Ecto neural progenitor cell (in vitro differentiated cells): ENCODE measurements around the gene GRIA1.

Source experiments
- DNase-seq: peaks from one replicate; pipeline ENCODE4 v3.0.0-alpha.2; 2018; ENCODE audit warnings: low spot score

Gene GRIA1

DNA sequence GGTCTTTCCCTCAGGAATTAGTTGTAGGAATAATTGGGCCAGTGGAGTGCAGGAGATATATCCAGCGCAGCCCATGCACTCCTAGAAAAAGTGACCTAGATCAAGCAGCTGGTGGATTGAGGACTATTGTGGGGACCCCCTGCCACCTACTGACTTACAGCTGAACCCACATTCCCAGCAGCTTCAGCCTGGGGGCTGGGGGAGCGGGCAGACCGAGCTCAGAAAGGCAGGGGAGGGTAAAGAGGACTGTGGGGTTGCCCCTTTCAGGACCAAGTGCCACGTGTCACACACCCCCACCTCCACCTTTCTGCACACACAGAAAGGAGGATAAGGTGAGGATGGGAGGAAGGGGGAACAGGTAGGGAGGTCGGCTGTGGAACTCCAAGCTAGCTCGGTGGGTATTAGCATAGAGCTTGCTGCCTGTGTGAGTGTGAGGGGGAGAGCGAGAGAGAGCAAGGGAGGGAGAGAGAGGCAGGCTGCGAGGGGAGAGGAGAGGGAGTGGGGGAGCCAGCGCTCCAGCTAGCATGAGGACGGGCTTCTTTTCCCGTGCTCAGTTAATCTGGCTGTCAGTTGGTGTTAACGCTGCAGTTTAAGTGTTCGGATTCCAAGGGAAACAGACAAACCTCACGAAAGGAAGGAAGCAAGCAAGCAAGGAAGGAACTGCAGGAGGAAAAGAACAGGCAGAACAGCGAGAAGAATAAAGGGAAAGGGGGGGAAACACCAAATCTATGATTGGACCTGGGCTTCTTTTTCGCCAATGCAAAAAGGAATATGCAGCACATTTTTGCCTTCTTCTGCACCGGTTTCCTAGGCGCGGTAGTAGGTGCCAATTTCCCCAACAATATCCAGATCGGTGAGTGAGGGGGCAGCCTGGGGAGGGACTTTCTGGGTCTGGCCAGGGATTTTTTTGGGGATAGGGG is at the start of gene GRIA1:
TSS of gene GRIA1 (plus strand) at position 553 of the 920 bp plus-strand sequence.
- peak; percentile 69 for DNase-seq

GRCh38 chr5:153445875-153446579 is 44.4 kb upstream of the GRIA1 start:
- no peak for DNase-seq

DNA sequence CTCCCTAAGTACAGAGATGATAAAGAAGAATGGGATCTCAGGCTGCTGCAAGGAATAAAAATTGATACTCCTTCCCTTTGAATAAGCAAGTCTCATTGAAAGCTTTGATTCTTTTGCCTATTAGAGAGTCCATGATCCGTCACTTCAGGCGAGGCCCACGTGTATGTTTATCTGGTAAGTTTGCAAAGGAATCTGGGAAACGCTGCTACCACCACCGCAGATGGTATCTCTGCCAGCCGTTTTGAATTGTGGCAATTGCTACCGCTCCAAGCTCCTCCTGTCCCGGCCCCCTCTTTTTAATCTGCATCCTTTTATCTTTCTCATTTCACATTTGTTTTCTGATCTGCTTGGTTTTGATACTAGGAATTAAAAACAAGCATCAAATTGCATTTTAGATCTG is 42.9 kb upstream of the GRIA1 start:
- no peak for DNase-seq

- no peak for DNase-seq
These were observed 34.1 kb upstream of the GRIA1 start for GRCh38 chr5:153456354-153456753.

GRCh38 chr5:153456993-153457392 is 33.5 kb upstream of the GRIA1 start:
- no peak for DNase-seq

- no peak for DNase-seq
These were observed 32.2 kb upstream of the GRIA1 start for GRCh38 chr5:153458268-153458667.

DNA sequence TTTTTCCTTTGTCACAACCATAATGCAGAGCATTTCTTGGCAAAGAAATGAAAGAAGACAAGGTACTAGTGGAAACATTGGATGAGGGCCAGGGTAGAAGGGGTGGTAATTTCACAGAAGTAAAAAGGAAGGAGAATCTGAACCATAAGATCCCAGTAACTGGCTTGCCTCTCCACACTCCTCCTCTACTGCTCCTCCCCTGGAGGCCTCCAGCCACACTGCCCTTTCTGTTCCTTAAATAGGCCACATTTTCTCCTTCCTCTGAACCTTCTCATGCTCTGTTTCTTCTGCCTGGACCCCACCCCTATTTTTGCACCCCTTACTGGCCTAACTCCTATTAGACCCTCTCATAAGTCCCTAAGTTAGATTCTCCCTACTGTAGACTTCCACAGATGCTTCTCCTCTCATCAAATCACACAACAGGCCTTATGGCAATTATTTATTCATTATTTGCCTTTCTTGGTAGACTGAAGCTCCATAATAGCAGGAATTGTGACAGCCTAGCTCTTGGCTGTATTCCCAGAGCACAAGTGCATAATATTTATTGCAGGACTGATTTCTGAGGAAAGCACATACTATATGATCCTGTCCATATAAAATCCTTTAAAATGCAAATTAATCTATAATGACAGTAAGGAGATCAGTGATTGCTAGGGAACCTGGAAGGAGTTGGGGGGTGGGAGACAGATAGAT is 31.3 kb upstream of the GRIA1 start:
- DNase-seq: no peak

DNA sequence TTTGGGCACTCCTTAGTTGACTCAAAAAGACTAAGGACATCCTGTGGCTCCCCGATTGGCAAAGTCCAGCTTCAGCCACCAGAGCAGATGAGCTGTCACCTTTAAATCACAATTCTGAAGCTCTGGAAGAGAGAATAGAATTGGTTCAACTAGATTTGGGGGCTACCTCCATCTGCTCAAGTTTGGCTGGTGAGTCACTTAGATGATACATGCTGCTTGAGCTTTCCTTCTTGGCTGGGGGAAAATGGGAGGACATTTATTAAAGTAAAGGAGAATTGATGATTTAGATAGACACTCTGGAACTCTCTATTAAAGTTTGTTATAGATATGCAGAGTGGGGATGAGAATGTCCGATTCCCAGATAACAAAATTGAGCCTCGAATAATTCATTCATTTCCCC is 30.0 kb upstream of the GRIA1 start:
- DNase-seq: no peak

- DNase-seq: no peak
These were observed 29.1 kb upstream of the GRIA1 start for GRCh38 chr5:153461341-153461740.

GRCh38 chr5:153463806-153464205 is 26.7 kb upstream of the GRIA1 start:
- no peak for DNase-seq

DNA sequence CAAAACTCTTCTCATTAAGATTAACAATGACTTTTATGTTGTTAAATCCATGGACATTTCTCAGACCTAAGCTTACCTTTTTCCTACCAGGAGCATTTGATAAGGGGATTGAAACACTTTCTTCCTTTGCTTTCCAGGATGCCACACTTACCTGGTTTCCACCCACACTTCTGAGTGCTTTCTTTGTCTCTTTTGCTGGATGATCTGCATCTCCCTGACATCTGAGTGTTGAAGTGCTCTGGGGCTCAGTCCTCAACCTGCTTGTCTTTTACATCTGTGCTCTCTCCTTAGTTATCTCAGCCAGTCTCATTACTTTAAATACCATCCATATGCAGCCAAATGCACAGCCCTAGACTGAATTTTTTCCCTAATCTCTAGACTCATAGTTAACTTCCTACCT is 22.9 kb upstream of the GRIA1 start:
- no peak for DNase-seq

GRCh38 chr5:153469423-153469822 is 21.0 kb upstream of the GRIA1 start:
- no peak for DNase-seq

DNA sequence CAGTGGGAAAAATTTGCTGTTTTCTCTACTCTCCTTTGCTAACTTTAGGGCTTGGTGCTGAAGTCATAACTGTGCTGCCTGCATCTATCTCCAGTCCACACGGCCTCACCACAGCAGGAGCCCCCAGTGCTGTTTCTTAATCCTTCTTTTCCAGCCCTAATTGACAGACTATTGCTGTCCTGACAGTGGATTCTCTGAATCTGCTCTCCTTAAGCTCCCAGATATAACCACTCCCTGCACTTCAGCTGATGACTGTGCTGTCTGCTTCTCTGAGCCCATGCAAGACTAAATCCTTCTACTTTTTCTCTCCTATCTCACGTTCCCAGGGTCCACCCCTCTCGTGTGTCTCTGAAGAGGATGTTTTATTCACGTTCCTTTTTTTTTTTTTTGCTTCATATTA is 19.7 kb upstream of the GRIA1 start:
- DNase-seq: no peak

DNA sequence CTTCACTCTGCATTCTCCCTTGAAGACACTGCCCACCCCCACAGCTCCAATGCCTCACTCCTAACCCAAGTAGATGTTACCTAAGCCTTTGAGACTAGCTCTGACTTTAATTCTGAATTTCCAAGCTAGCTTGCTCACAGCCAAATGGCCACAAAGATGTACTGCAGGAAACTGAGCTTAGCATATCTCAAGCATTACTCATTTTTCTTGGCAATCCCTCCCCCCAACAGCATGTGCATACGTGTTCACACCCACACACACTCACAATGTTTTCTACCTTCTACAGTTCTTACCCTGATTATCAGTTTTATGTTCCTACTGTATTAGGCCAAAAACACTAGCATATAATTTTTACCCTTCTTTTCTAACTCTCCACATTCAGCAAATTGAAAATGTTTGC is 13.7 kb upstream of the GRIA1 start:
- DNase-seq: no peak

DNA sequence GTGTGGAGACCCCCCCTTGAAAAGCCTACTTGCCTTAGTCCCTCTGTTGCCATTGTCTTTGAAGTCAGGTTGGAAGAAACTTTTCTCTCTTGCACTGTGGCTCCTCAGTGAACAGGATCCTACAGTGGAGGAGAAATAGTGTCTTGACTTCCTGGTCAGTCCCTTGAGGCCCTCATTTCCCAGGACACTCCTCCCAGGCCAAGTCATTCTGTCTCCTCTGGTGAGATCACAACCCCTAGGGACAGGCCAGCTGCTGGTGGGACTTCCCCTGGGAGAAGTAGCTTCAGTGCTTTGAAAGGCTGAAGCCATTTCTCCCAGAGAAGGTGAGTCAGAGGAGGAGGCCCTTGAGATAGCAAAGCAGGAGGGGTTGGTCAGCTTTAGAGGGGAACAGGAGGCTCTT is 10.1 kb upstream of the GRIA1 start:
- no peak for DNase-seq

GRCh38 chr5:153483482-153483881 is 7.0 kb upstream of the GRIA1 start:
- no peak for DNase-seq

DNA sequence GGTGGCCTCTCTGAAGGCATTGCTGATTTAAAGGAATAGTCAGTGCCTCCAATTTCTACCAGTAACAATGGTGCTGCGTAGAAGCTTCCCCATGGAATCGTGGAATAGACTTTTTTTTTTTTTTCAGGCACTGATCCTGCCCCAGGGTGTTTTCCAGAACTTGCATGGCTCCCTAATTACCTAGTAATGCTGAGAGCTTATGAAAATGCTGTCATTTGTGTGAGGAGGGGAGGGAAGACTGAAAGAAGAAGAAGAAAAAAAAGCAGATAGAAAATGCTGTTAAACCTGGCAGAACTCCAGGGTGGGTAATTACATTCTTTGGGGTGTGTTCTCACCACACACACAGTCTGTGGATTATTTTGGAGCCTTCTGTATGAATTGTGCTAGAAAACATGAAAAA is 4.8 kb upstream of the GRIA1 start:
- no peak for DNase-seq

- no peak for DNase-seq
These were observed 3.7 kb upstream of the GRIA1 start for GRCh38 chr5:153486771-153487170.

DNA sequence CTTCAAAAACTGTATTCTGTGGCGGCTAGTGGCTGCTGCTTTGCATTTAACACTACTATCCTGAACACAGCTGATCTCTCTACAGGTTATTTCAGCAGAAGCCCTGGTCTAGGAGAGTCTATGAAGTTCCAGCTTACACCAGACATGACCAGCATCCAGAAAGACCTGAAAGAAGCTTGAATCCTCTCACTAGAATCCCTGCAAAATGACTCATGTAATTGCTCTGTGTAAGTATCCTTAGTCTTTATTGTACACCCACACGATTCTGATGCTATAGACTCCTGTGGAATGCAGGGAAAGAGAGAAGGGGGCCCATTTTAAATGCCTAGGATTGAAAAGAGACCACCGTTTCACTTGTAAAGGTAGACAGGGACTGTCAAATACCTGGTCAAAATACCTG is 859 bp upstream of the GRIA1 start:
- no peak for DNase-seq

DNA sequence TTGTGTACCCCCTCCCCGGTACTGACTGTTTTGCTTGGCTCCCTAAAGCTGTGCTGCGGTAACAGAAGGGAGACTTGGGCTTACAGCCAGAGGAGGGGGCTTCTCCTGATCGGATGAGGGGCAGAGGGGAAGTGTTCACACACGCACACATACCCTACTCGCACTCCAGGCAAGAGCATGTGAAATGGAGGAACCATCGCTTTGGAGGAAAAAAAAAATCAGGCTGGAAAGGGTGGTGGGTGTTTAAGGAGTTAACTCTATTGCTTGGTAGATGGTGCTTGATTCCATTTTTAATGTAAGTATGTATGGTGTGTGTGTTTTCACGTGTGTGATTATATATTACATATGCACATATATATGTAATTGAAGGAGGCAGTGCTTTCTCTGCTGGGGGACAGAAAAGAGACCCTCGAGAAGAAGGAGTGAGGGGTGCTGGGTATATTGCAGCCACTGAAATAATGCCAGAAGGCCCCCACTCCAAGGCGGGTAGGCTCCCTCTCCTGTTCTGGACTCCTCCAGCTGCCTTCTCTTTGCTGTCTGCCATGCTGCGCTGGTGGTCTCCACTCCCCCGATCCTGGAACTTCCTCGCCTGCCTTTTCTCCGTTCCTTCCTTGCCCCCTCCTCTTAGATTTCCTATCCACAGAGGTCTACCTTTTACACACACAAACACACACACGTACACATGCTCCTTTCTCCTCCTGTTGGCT is 721 bp downstream of the GRIA1 start:
- DNase-seq: no peak

DNA sequence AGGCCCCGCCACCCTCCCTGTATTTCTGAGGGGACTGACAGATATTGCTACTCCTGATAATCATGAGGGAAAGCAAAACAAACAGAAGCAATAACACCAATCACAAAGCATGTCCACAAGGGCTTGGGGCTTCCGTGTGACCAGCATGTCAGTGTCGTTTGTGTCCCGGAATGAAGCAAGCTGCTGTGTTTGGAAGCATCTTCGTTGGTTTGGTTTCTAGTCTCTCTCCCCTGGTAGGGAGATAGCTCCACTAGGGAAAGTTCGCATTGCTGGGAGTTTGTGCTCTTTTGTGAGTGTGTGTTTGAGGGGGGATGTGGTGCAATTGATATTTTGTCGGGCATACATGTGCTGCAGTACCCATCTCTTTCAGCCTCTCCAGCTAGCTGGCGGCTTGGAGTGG is 1.4 kb downstream of the GRIA1 start:
- DNase-seq: no peak

- DNase-seq: no peak
These were observed 6.4 kb downstream of the GRIA1 start for GRCh38 chr5:153496835-153497234.
